Loucy (cell line): ENCODE measurements around the gene NCAPH2.

ENCODE experiments used
- H2AFZ ChIP-seq: fragments of 200-600 bp; sonication (generic); 2 replicates; pipeline ENCODE4 v1.6.0; 2016; ENCODE audit warnings: antibody characterized with exemption, mild to moderate bottlenecking, low read length, moderate library complexity
- H3F3A ChIP-seq: fragments of 200-600 bp; 2 replicates; pipeline ENCODE4 v1.6.0; 2016; ENCODE audit warnings: antibody characterized with exemption, low read depth, mild to moderate bottlenecking
- H3K27me3 ChIP-seq: fragments of 200-600 bp; sonication (generic); 2 replicates; pipeline ENCODE4 v1.6.1; 2014; ENCODE audit warnings: low read length, mild to moderate bottlenecking; ENCODE audit not compliant: insufficient read depth, poor library complexity, severe bottlenecking
- H3K36me3 ChIP-seq: fragments of 200-600 bp; sonication (generic); 2 replicates; pipeline ENCODE4 v1.6.1; 2016; ENCODE audit warnings: low read length; ENCODE audit not compliant: insufficient read depth
- H3K4me1 ChIP-seq: fragments of 200-600 bp; sonication (generic); 2 replicates; pipeline ENCODE4 v1.5.1; 2014; ENCODE audit warnings: low read length, mild to moderate bottlenecking; ENCODE audit not compliant: insufficient read depth, poor library complexity, severe bottlenecking
- H3K4me2 ChIP-seq: fragments of 200-600 bp; sonication (generic); 2 replicates; pipeline ENCODE4 v1.6.0; 2014; ENCODE audit warnings: antibody characterized with exemption, low read length, low read depth, mild to moderate bottlenecking; ENCODE audit not compliant: poor library complexity, severe bottlenecking
- H3K4me3 ChIP-seq: fragments of 200-600 bp; sonication (generic); 2 replicates; pipeline ENCODE4 v1.5.1; 2014; ENCODE audit warnings: low read length, mild to moderate bottlenecking, mixed read lengths; ENCODE audit not compliant: poor library complexity, severe bottlenecking
- H3K79me2 ChIP-seq: fragments of 200-600 bp; sonication (generic); 2 replicates; pipeline ENCODE4 v1.6.1; 2014; ENCODE audit warnings: low read length; ENCODE audit not compliant: insufficient read depth
- H3K9ac ChIP-seq: fragments of 200-600 bp; sonication (generic); 2 replicates; pipeline ENCODE4 v1.6.0; 2014; ENCODE audit warnings: mild to moderate bottlenecking, low read depth, low read length, moderate library complexity; ENCODE audit not compliant: poor library complexity, severe bottlenecking
- H3K9me2 ChIP-seq: fragments of 200-600 bp; sonication (generic); replicated peaks from 2 replicates; pipeline ENCODE4 v1.6.1; 2016; ENCODE audit warnings: low read depth, low read length, mixed read lengths
- H3K9me3 ChIP-seq: fragments of 200-600 bp; sonication (generic); 2 replicates; pipeline ENCODE4 v1.6.1; 2014; ENCODE audit warnings: mild to moderate bottlenecking, antibody characterized with exemption, low read length, low read depth; ENCODE audit not compliant: insufficient read depth
- H4K20me1 ChIP-seq: fragments of 200-600 bp; sonication (generic); 2 replicates; pipeline ENCODE4 v1.6.0; 2014; ENCODE audit warnings: antibody characterized with exemption, low read length, mild to moderate bottlenecking; ENCODE audit not compliant: insufficient read depth, poor library complexity, severe bottlenecking
- CTCF ChIP-seq: fragments of 200-600 bp; sonication (generic); conservative IDR thresholded peaks from 2 replicates; pipeline ENCODE4 v1.5.1; 2014; ENCODE audit warnings: mild to moderate bottlenecking, antibody characterized with exemption, low read length
- EZH2phosphoT487 ChIP-seq: fragments of 200-600 bp; IDR thresholded peaks from 2 replicates; pipeline ENCODE4 v1.6.1; 2018; ENCODE audit warnings: antibody characterized with exemption, mild to moderate bottlenecking, moderate library complexity, borderline replicate concordance

Gene NCAPH2

GRCh38 chr22:50526108-50526833 is 18.2 kb downstream of the NCAPH2 start:
- peak overlapping the region; percentile 90 for H3K9ac ChIP-seq
- peak overlapping the region; percentile 91 for H2AFZ ChIP-seq
- H3F3A ChIP-seq, result peaks cover 4% of the 10 kb centered on the region; the same call in 1 of the 2 replicates
- peaks cover 16% of the 10 kb centered on the region; the same call in 1 of the 2 replicates for H3K79me2 ChIP-seq
- no peaks in the 10 kb centered on the region for H3K9me2 ChIP-seq
- peak overlapping the region; percentile 90 for H3K4me2 ChIP-seq
- H3K4me3 ChIP-seq, result peak overlapping the region; percentile 84
- peaks cover 16% of the 10 kb centered on the region for H3K4me1 ChIP-seq
- peaks cover 28% of the 10 kb centered on the region; the same call in 1 of the 2 replicates for H3K36me3 ChIP-seq
- peak; percentile 59 for TF ChIP-seq CTCF
- TF ChIP-seq EZH2phosphoT487, result no peak
- no peaks in the 10 kb centered on the region for H3K27me3 ChIP-seq
- peaks cover 8% of the 10 kb centered on the region for H4K20me1 ChIP-seq
- H3K9me3 ChIP-seq, result no peaks in the 10 kb centered on the region

- Histone ChIP-seq H3K9me3 (no peaks in the 10 kb centered on the region), H3K79me2 (peaks cover 16% of the 10 kb centered on the region; the same call in 1 of the 2 replicates), H3F3A (peaks cover 4% of the 10 kb centered on the region; the same call in 1 of the 2 replicates), H3K27me3 (no peaks in the 10 kb centered on the region), H3K36me3 (peaks cover 20% of the 10 kb centered on the region; the same call in 1 of the 2 replicates), H3K4me3 (peak overlapping the region; percentile 84), H3K4me1 (peaks cover 16% of the 10 kb centered on the region), H3K4me2 (peak overlapping the region; percentile 90), H4K20me1 (peaks cover 6% of the 10 kb centered on the region), H3K9me2 (no peaks in the 10 kb centered on the region), H3K9ac (peak overlapping the region; percentile 90), H2AFZ (peak overlapping the region; percentile 91)
- TF ChIP-seq EZH2phosphoT487 (no peak), CTCF (no peak)
These were observed 19.1 kb downstream of the NCAPH2 start for GRCh38 chr22:50526834-50527801.

- Histone ChIP-seq H2AFZ (no peak overlapping the region), H3F3A (peaks cover 4% of the 10 kb centered on the region; the same call in 1 of the 2 replicates), H3K9me3 (no peaks in the 10 kb centered on the region), H3K4me1 (peaks cover 16% of the 10 kb centered on the region), H4K20me1 (peaks cover 6% of the 10 kb centered on the region), H3K9ac (no peak overlapping the region), H3K4me3 (no peak overlapping the region), H3K27me3 (no peaks in the 10 kb centered on the region), H3K4me2 (peak overlapping the region; percentile 90), H3K79me2 (peaks cover 16% of the 10 kb centered on the region; the same call in 1 of the 2 replicates), H3K36me3 (peaks cover 11% of the 10 kb centered on the region; the same call in 1 of the 2 replicates), H3K9me2 (no peaks in the 10 kb centered on the region)
- no peak for TF ChIP-seq CTCF
- no peak for TF ChIP-seq EZH2phosphoT487
These were observed 20.1 kb downstream of the NCAPH2 start for GRCh38 chr22:50527921-50528681.
